Liver (tissue), 3 donors: ENCODE measurements around the gene ZNF503.

Experiments used
- EGR1 ChIP-seq, 2 donors: IDR thresholded peaks; 2 replicates each; pipeline ENCODE4 v1.6.1; 2016 to 2018; ENCODE audit warnings: antibody characterized with exemption in 2 of 2, low read depth in 2 of 2
- TAF1 ChIP-seq: conservative IDR thresholded peaks from 2 replicates; pipeline ENCODE4 v1.6.1; 2016; ENCODE audit warnings: antibody characterized with exemption, mild to moderate bottlenecking
- TF ChIP-seq, protein P1 (sequence below): fragments of 150-350 bp; IDR thresholded peaks from 2 replicates; pipeline ENCODE4 v1.5.1; 2017; ENCODE audit warnings: improper control_type of control experiment, low read depth, low read length; ENCODE audit not compliant: missing input control
- donor health status: healthy.
- donor health status: healthy.

DNA sequence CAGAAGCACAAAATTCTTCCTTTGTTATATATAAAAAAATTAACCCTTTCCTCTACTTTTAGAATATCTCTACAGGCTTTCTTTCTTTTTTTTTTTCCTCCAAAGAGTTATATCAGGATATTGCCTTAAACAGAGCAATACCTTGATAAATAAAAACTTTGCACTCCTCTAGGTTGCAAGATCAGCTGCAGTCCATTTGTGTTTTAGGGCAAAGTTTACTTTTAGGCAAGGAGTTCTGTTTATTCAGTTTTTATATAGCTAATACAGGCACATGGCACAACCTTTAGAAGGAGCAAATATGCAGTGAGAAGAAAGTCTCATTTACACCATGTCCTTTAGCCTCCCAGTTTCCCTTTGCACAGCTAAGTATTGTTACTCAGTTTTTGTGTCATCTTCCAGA is 40.1 kb upstream of the ZNF503 start:
- TF ChIP-seq TAF1 (no peak), EGR1 (IDR thresholded peaks at IDR 0.05; ENCODE audit: low read depth in 2 of 2) (no peak)
- TF ChIP-seq, protein P1, sequence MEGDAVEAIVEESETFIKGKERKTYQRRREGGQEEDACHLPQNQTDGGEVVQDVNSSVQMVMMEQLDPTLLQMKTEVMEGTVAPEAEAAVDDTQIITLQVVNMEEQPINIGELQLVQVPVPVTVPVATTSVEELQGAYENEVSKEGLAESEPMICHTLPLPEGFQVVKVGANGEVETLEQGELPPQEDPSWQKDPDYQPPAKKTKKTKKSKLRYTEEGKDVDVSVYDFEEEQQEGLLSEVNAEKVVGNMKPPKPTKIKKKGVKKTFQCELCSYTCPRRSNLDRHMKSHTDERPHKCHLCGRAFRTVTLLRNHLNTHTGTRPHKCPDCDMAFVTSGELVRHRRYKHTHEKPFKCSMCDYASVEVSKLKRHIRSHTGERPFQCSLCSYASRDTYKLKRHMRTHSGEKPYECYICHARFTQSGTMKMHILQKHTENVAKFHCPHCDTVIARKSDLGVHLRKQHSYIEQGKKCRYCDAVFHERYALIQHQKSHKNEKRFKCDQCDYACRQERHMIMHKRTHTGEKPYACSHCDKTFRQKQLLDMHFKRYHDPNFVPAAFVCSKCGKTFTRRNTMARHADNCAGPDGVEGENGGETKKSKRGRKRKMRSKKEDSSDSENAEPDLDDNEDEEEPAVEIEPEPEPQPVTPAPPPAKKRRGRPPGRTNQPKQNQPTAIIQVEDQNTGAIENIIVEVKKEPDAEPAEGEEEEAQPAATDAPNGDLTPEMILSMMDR: no peak
